H9 (cell line): ENCODE measurements around the gene SNN. TPM values are rescaled to one million over a fixed set of nuclear protein-coding genes. Genes with fewer than 3 reads are reported as not detected.
A peak's percentile ranks its signal among the peaks of the same experiment; 100 is the strongest.

Source experiments
- DNase-seq: peaks from one replicate; pipeline ENCODE4 v3.0.0-alpha.2; 2017
- H2AFZ ChIP-seq: one replicate; pipeline ENCODE4 v1.6.1; 2013; ENCODE audit warnings: mild to moderate bottlenecking, low read length, control low read depth, moderate library complexity
- H2AK5ac ChIP-seq: 2 replicates; pipeline ENCODE4 v1.6.1; 2013; ENCODE audit warnings: low read length, control low read depth, mixed read lengths; ENCODE audit not compliant: insufficient read length
- H2BK120ac ChIP-seq: one replicate; pipeline ENCODE4 v1.6.1; 2013; ENCODE audit warnings: low read depth, mild to moderate bottlenecking, low read length, control low read depth, inconsistent platforms; ENCODE audit not compliant: poor library complexity, severe bottlenecking
- H2BK12ac ChIP-seq: 2 replicates; pipeline ENCODE4 v1.6.1; 2013; ENCODE audit warnings: low read length, control low read depth, mixed read lengths, low read depth; ENCODE audit not compliant: insufficient read length
- H2BK15ac ChIP-seq: 2 replicates; pipeline ENCODE4 v1.6.1; 2013; ENCODE audit warnings: low read depth, low read length, control low read depth
- H2BK20ac ChIP-seq: one replicate; pipeline ENCODE4 v1.6.1; 2013; ENCODE audit warnings: low read depth, mild to moderate bottlenecking, low read length, control low read depth, inconsistent platforms; ENCODE audit not compliant: poor library complexity, severe bottlenecking
- H2BK5ac ChIP-seq: 2 replicates; pipeline ENCODE4 v1.6.1; 2013; ENCODE audit warnings: low read length, control low read depth, mixed read lengths; ENCODE audit not compliant: insufficient read length
- H3K14ac ChIP-seq: 2 replicates; pipeline ENCODE4 v1.6.1; 2013; ENCODE audit warnings: low read length, control low read depth; ENCODE audit not compliant: insufficient read depth
- H3K18ac ChIP-seq: 2 replicates; pipeline ENCODE4 v1.6.1; 2013; ENCODE audit warnings: low read depth, mild to moderate bottlenecking, mixed read lengths, low read length, control low read depth; ENCODE audit not compliant: insufficient read length
- H3K23ac ChIP-seq: 2 replicates; pipeline ENCODE4 v1.6.1; 2013; ENCODE audit warnings: low read length, control low read depth, mixed read lengths, low read depth; ENCODE audit not compliant: insufficient read length
- H3K23me2 ChIP-seq: 2 replicates; pipeline ENCODE4 v1.6.1; 2013; ENCODE audit warnings: low read depth, mild to moderate bottlenecking, mixed read lengths, low read length, control low read depth; ENCODE audit not compliant: insufficient read length, poor library complexity, severe bottlenecking
- H3K27ac ChIP-seq: 2 replicates; pipeline ENCODE4 v1.5.1; 2013; ENCODE audit warnings: low read length, control low read depth, mixed read lengths, low read depth; ENCODE audit not compliant: insufficient read length
- H3K27me3 ChIP-seq: 2 replicates; pipeline ENCODE4 v1.6.1; 2013; ENCODE audit warnings: low read length, control low read depth, inconsistent platforms; ENCODE audit not compliant: insufficient read depth
- H3K4ac ChIP-seq: 2 replicates; pipeline ENCODE4 v1.6.1; 2013; ENCODE audit warnings: low read depth, mild to moderate bottlenecking, control low read depth, inconsistent platforms, low read length, moderate library complexity
- H3K4me1 ChIP-seq: 2 replicates; pipeline ENCODE4 v1.6.1; 2013; ENCODE audit warnings: low read length, control low read depth, inconsistent platforms; ENCODE audit not compliant: insufficient read depth
- H3K4me2 ChIP-seq: 2 replicates; pipeline ENCODE4 v1.6.1; 2013; ENCODE audit warnings: low read length, control low read depth, mixed read lengths; ENCODE audit not compliant: insufficient read length, insufficient read depth
- H3K56ac ChIP-seq: 2 replicates; pipeline ENCODE4 v1.6.1; 2013; ENCODE audit warnings: low read depth, mild to moderate bottlenecking, mixed read lengths, low read length, control low read depth; ENCODE audit not compliant: insufficient read length
- H3K79me1 ChIP-seq: 2 replicates; pipeline ENCODE4 v1.6.1; 2013; ENCODE audit warnings: low read depth, mild to moderate bottlenecking, moderate library complexity, low read length, control low read depth, inconsistent platforms; ENCODE audit not compliant: insufficient read depth, poor library complexity, severe bottlenecking
- H3K79me2 ChIP-seq: 2 replicates; pipeline ENCODE4 v1.6.1; 2013; ENCODE audit warnings: low read length, control low read depth, inconsistent platforms; ENCODE audit not compliant: insufficient read depth
- H3K9ac ChIP-seq: 2 replicates; pipeline ENCODE4 v1.6.1; 2013; ENCODE audit warnings: low read length, control low read depth, mixed read lengths; ENCODE audit not compliant: insufficient read length; ENCODE audit errors: extremely low read depth
- H3K9me3 ChIP-seq: one replicate; pipeline ENCODE4 v1.6.1; 2013; ENCODE audit warnings: low read depth, low read length, inconsistent platforms; ENCODE audit not compliant: control insufficient read depth
- H3T11ph ChIP-seq: one replicate; pipeline ENCODE4 v1.6.1; 2013; ENCODE audit warnings: mild to moderate bottlenecking, low read length, control low read depth, inconsistent platforms
- H4K20me1 ChIP-seq: one replicate; pipeline ENCODE4 v1.6.1; 2013; ENCODE audit not compliant: control insufficient read depth, insufficient read length, insufficient read depth
- H4K5ac ChIP-seq: 2 replicates; pipeline ENCODE4 v1.6.1; 2013; ENCODE audit warnings: low read depth, mild to moderate bottlenecking, mixed read lengths, low read length, control low read depth; ENCODE audit not compliant: insufficient read length
- H4K8ac ChIP-seq: replicated peaks from 2 replicates; pipeline ENCODE4 v1.6.1; 2013; ENCODE audit warnings: low read length, control low read depth, mixed read lengths, low read depth; ENCODE audit not compliant: insufficient read length
- H4K91ac ChIP-seq: 2 replicates; pipeline ENCODE4 v1.6.1; 2013; ENCODE audit warnings: low read depth, mild to moderate bottlenecking, moderate library complexity, mixed read lengths, low read length, control low read depth; ENCODE audit not compliant: insufficient read length
- H3K27ac Mint-ChIP-seq, 3 experiments: 2 replicates in 2 of 3; 3 replicates in 1 of 3; pipeline ENCODE4 v1.8.0; 2020 to 2021; ENCODE audit warnings: mixed read lengths in 3 of 3, mild to moderate bottlenecking in 1 of 3, moderate library complexity in 1 of 3
- H3K27me3 Mint-ChIP-seq: 2 replicates; pipeline ENCODE4 v1.8.0; 2021; ENCODE audit warnings: low read depth, mild to moderate bottlenecking, moderate library complexity, mixed read lengths
- H3K36me3 Mint-ChIP-seq, 3 experiments: 2 replicates in 2 of 3; 3 replicates in 1 of 3; pipeline ENCODE4 v1.8.0; 2020 to 2021; ENCODE audit warnings: low read depth in 3 of 3, mixed read lengths in 3 of 3; ENCODE audit not compliant: insufficient read depth in 1 of 3
- H3K4me1 Mint-ChIP-seq, 2 experiments: 2 replicates each; pipeline ENCODE4 v1.8.0; 2020; ENCODE audit warnings: mixed read lengths in 2 of 2
- H3K4me3 Mint-ChIP-seq, 2 experiments: 2 replicates in 1 of 2; 3 replicates in 1 of 2; pipeline ENCODE4 v1.8.0; 2020 to 2021; ENCODE audit warnings: mild to moderate bottlenecking in 2 of 2, mixed read lengths in 2 of 2, moderate library complexity in 1 of 2
- H3K9me3 Mint-ChIP-seq, 2 experiments: 2 replicates in 1 of 2; 3 replicates in 1 of 2; pipeline ENCODE4 v1.8.0; 2020; ENCODE audit warnings: mild to moderate bottlenecking in 2 of 2, mixed read lengths in 2 of 2, moderate library complexity in 1 of 2
- WGBS: extraction: QIAGEN DNeasy Blood & Tissue Kit; methylation state at CpG from one replicate; pipeline ENCODE4 v1.1.7; 2013; ENCODE audit warnings: missing lambda C conversion rate, low lambda C conversion rate, mixed read lengths; ENCODE audit not compliant: insufficient read length; ENCODE audit errors: extremely low coverage; 5-methylcytosine and 5-hydroxymethylcytosine counted together
- total RNA-seq: library from RNA; stranded (reverse); gene quantifications from 2 replicates; pipeline ENCODE4 v1.2.1, GENCODE V29; 2021
- TF ChIP-seq, protein P1 (sequence below): fragments of 200-600 bp; sonication (generic); conservative IDR thresholded peaks from 3 replicates; pipeline ENCODE4 v1.8.0; 2021; ENCODE audit warnings: antibody characterized with exemption, mild to moderate bottlenecking

The SNN gene
- total RNA-seq, 1 experiment from 2014 or later = 44.2 TPM

DNA sequence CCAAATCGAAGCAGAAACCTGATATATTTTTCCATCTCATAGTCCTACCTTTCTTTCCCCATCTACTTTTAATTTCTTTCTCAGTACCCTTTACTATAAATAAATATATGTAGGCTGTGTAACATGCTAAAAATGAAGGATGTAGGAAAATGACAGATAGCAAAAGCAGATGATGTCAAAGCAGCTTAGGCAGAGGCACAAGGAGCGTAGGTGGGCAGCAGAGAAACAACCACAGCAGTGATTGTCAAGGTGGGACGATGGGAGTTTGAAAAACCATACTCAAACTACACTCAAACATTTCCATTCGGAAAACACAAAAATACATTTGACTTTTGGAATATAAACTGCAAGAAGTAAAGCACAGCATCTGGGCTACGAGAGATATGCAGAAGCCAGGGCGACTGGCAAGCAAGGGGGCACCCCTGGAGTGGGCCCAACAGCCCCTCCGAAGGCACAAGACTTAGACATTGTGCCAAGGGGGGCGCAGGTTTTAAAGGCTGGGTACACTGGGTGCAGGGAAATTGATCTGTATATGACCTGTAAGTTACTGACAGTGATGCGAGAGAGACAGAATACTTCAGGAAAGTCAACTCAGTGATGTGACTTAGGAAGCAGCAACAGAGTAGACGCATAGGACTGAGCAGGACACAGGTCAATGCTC, 31.1 kb downstream of the SNN start:
- Histone ChIP-seq H3K23ac (no peak overlapping the region), H4K8ac (no peak overlapping the region), H2BK5ac (no peak overlapping the region), H2BK15ac (no peak overlapping the region), H3K79me2 (0 out of 2 replicates have a peak, but pooled peaks cover 2% of the 10 kb centered on the region), H3K4me1 (no peaks in the 10 kb centered on the region), H3K14ac (no peak overlapping the region), H2BK20ac (no peak overlapping the region), H3K18ac (no peak overlapping the region), H3K4me2 (no peak overlapping the region), H3K27me3 (no peaks in the 10 kb centered on the region), H3K23me2 (no peaks in the 10 kb centered on the region), H3K79me1 (no peaks in the 10 kb centered on the region), H4K91ac (no peak overlapping the region), H2AK5ac (no peak overlapping the region), H3K56ac (no peak overlapping the region), H4K20me1 (no peaks in the 10 kb centered on the region), H3K9me3 (no peaks in the 10 kb centered on the region), H3T11ph (no peak overlapping the region), H4K5ac (no peak overlapping the region), H3K27ac (no peak overlapping the region), H3K9ac (no peak overlapping the region), H2BK12ac (no peak overlapping the region), H2AFZ (no peak overlapping the region), H3K4ac (no peak overlapping the region), H2BK120ac (no peak overlapping the region)
- Mint-ChIP-seq H3K27me3 (no peaks in the 10 kb centered on the region), H3K4me1 (no peaks in the 10 kb centered on the region), H3K36me3 (peaks cover 6 to 47% (median 16%) of the 10 kb centered on the region in 3 experiments; a peak in 5 of 7 replicates), H3K4me3 (no peak overlapping the region), H3K27ac (peak overlapping the region in 2 of 3 experiments; percentile 34 to 55; a peak in 4 of 7 replicates), H3K9me3 (no peaks in the 10 kb centered on the region)
- 100% methylated on average over 1 of the region's 10 CpGs for WGBS
- no peak for DNase-seq
- TF ChIP-seq, protein P1, sequence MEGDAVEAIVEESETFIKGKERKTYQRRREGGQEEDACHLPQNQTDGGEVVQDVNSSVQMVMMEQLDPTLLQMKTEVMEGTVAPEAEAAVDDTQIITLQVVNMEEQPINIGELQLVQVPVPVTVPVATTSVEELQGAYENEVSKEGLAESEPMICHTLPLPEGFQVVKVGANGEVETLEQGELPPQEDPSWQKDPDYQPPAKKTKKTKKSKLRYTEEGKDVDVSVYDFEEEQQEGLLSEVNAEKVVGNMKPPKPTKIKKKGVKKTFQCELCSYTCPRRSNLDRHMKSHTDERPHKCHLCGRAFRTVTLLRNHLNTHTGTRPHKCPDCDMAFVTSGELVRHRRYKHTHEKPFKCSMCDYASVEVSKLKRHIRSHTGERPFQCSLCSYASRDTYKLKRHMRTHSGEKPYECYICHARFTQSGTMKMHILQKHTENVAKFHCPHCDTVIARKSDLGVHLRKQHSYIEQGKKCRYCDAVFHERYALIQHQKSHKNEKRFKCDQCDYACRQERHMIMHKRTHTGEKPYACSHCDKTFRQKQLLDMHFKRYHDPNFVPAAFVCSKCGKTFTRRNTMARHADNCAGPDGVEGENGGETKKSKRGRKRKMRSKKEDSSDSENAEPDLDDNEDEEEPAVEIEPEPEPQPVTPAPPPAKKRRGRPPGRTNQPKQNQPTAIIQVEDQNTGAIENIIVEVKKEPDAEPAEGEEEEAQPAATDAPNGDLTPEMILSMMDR = no peak
